GM12865 (cell line): ENCODE data around the gene TECPR2.
A peak's percentile ranks its signal among the peaks of the same experiment; 100 is the strongest.

ENCODE experiments used
- DNase-seq: peaks from one replicate; pipeline ENCODE4 v3.0.0; 2010; ENCODE audit warnings: low read depth
- H3K4me3 ChIP-seq: 2 replicates; pipeline ENCODE4 v1.5.1; 2011; ENCODE audit warnings: mild to moderate bottlenecking, low read depth, low read length, control low read depth
- CTCF ChIP-seq: IDR thresholded peaks from 2 replicates; pipeline ENCODE4 v1.5.1; 2011; ENCODE audit warnings: low read length, control low read depth, low read depth, inconsistent platforms; ENCODE audit not compliant: insufficient read depth; ENCODE audit errors: missing control alignments

Gene TECPR2

GRCh38 chr14:102360388-102360787 lies 2.4 kb upstream of the TECPR2 start:
- DNase-seq, result no peak
- no peak for TF ChIP-seq CTCF
- no peak overlapping the region for H3K4me3 ChIP-seq

DNA sequence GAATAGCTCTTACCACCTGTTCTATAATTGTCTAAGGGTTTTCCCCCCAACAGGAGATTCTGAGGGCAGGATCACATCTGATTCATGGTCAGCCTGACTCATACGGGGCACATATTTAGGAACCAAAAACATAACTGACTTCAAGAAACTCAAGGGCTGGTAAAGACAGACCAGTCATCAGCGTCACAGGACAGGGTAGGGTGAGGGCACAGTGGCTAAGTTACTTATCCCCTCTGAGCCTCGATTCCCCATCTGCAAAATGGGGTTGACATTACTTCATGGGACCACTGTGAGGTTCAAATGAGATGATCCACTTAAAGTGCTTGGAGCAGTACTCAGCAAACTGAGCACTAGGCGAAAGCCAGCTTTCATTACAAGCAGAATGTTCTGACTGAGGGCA lies 657 bp upstream of the TECPR2 start:
- TF ChIP-seq CTCF, result no peak
- DNase-seq, result peak; percentile 76
- H3K4me3 ChIP-seq, result peak overlapping the region; percentile 81

DNA sequence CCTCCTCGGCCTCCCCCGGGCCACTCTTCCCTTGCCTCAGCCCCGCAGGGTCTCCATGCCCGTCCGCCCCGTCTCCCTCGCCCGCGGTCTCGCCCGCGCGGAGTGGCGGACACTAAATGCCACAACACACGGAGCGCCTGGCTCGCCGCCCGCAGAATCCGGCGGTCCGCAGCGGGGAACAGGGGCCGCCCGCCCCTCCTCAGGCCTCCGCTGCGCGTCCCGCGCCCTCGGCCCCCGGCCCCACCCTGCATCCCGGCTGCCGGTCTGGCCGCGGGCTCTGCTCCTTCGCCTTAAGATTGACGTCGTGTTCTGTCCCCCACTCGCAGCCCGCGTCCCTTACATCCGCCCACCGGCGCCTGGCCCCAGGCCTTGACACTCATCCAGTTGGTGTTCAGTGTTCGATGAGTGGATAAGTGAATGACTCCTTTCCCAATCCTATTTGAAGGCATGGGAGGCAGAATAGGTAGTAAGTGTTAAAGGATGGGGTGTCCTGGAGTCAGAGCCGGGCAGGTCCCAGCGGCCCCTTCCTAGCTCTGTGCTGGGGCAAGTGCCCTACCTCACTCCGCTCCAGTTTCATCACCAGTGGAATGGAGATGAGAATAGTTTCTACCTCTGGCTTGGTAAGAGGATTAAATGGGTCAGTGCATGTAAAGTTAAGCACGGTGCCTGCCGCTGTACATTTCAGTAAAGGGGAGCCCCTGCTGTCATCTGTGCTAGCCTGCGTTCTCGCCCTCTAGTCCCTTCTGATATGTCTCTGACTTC lies 622 bp downstream of the TECPR2 start:
- TF ChIP-seq CTCF, result no peak
- peak; percentile 38 for DNase-seq

DNA sequence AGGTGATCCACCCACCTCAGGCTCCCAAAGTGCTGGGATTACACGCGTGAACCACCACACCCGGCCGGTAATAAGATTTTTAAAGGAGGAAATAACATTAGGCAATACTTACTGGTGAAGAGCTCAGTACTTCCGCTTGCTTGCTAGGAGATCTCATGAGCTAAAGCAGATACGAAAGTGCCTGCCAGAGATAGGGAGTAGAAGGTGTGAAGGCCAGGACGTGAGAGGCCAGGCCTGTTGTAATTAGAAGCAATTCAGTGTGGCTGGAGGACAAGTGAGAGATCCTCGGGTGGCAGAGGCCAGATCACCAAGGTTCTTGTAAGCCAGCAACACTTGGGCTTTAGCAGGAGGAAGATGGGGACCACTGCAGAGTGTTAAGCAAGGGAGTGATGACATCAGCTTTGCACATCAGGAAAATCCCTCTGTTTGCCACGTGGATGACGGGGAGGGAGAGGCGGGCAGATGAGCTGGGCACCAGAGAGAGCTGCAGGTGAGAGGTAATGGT lies 7.6 kb downstream of the TECPR2 start:
- no peak for TF ChIP-seq CTCF
- no peak overlapping the region for H3K4me3 ChIP-seq
- DNase-seq, result no peak

More for the DNA sequence above, 622 bp downstream of the TECPR2 start:
- peak overlapping the region; percentile 81 for H3K4me3 ChIP-seq

- no peak overlapping the region for H3K4me3 ChIP-seq
- TF ChIP-seq CTCF, result no peak
- DNase-seq, result no peak
Measured at GRCh38 chr14:102371361-102371760, 8.6 kb downstream of the TECPR2 start.

GRCh38 chr14:102373110-102373509 lies 10.4 kb downstream of the TECPR2 start:
- TF ChIP-seq CTCF, result no peak
- peak overlapping the region; percentile 22; the same call in 1 of the 2 replicates for H3K4me3 ChIP-seq
- DNase-seq, result peak; percentile 50

GRCh38 chr14:102374264-102374663 lies 11.5 kb downstream of the TECPR2 start:
- no peak overlapping the region for H3K4me3 ChIP-seq
- TF ChIP-seq CTCF, result no peak
- DNase-seq, result no peak
